GM06990 (cell line): Measurements from ENCODE around the gene TRMT10A.

Experiments used
- DNase-seq: peaks from one replicate; pipeline ENCODE4 v3.0.0-alpha.2; 2011; ENCODE audit not compliant: insufficient read length; ENCODE audit errors: extremely low read depth
- H3K27me3 ChIP-seq: replicated peaks from 2 replicates; pipeline ENCODE4 v1.6.0; 2011; ENCODE audit warnings: low read length; ENCODE audit not compliant: control insufficient read depth, insufficient read depth
- H3K36me3 ChIP-seq: 2 replicates; pipeline ENCODE4 v1.5.1; 2011; ENCODE audit warnings: low read length; ENCODE audit not compliant: control insufficient read depth, insufficient read depth
- H3K4me3 ChIP-seq: replicated peaks from 2 replicates; pipeline ENCODE4 v1.5.1; 2011; ENCODE audit warnings: low read depth, mild to moderate bottlenecking, control low read depth, low read length
- CTCF ChIP-seq: IDR thresholded peaks from 2 replicates; pipeline ENCODE4 v1.5.1; 2011; ENCODE audit warnings: low read length, control low read depth, mild to moderate bottlenecking, inconsistent platforms; ENCODE audit not compliant: insufficient read depth, poor library complexity, severe bottlenecking

The TRMT10A gene

GRCh38 chr4:99529228-99529627 lies 34.6 kb downstream of the TRMT10A start:
- Histone ChIP-seq H3K4me3 (no peak overlapping the region), H3K27me3 (no peaks in the 10 kb centered on the region), H3K36me3 (no peaks in the 10 kb centered on the region)
- TF ChIP-seq CTCF, result no peak
- DNase-seq, result no peak

GRCh38 chr4:99518601-99519295 lies 45.1 kb downstream of the TRMT10A start:
- Histone ChIP-seq H3K4me3 (no peak overlapping the region), H3K36me3 (no peaks in the 10 kb centered on the region), H3K27me3 (no peaks in the 10 kb centered on the region)
- TF ChIP-seq CTCF, result no peak
- DNase-seq, result no peak

- no peaks in the 10 kb centered on the region for H3K36me3 ChIP-seq
- no peak for DNase-seq
- TF ChIP-seq CTCF, result no peak
Observed at GRCh38 chr4:99510721-99511120, 53.1 kb downstream of the TRMT10A start, which contains the start of gene C4orf17. Gene C4orf17 (plus strand): TSS chr4:99511021. CDS start chr4:99513082, 2,061 bp downstream.

GRCh38 chr4:99507762-99508161 lies 56.1 kb downstream of the TRMT10A start:
- TF ChIP-seq CTCF, result no peak
- H3K4me3 ChIP-seq, result no peak overlapping the region

More at GRCh38 chr4:99510721-99511120, 53.1 kb downstream of the TRMT10A start, which contains the start of gene C4orf17:
- Histone ChIP-seq H3K27me3 (no peaks in the 10 kb centered on the region; the same call in 1 of the 2 replicates), H3K4me3 (no peak within 1 kb of the TSS)

GRCh38 chr4:99507349-99507748 lies 56.5 kb downstream of the TRMT10A start:
- Histone ChIP-seq H3K4me3 (no peak overlapping the region), H3K36me3 (no peaks in the 10 kb centered on the region), H3K27me3 (no peaks in the 10 kb centered on the region)
- no peak for TF ChIP-seq CTCF
- no peak for DNase-seq

More at GRCh38 chr4:99507762-99508161, 56.1 kb downstream of the TRMT10A start:
- Histone ChIP-seq H3K36me3 (no peaks in the 10 kb centered on the region), H3K27me3 (no peaks in the 10 kb centered on the region)
- DNase-seq, result no peak

GRCh38 chr4:99506781-99507180 lies 57.1 kb downstream of the TRMT10A start:
- no peak for TF ChIP-seq CTCF
- no peaks in the 10 kb centered on the region for H3K36me3 ChIP-seq
- no peak overlapping the region for H3K4me3 ChIP-seq
- no peaks in the 10 kb centered on the region for H3K27me3 ChIP-seq
- DNase-seq, result no peak
